ENCODE measurements around the gene BET1. TPM values are rescaled to one million over a fixed set of nuclear protein-coding genes. Genes with fewer than 3 reads are reported as not detected.

BET1 gene
- total RNA-seq = 24.9 and 30.5 TPM in 2 replicates
- long read RNA-seq, transcript BET1-201 (4 exons, 1,504 nt) = major isoform, 65 of 75 reads
- long read RNA-seq, partial matches to known transcripts = 0 of 75 reads
- long read RNA-seq, other reads (novel, unspliced or antisense) = 8 of 75 reads

- Mint-ChIP-seq H3K4me3 (ENCODE audit: low read depth) (peak within 1 kb of the TSS; percentile 98), H3K9me3 (ENCODE audit: low read depth) (no peaks in the 10 kb centered on the region), H3K4me1 (ENCODE audit: low read depth) (peaks cover 10% of the 10 kb centered on the region), H3K27me3 (peaks cover 17% of the 10 kb centered on the region), H3K27ac (peak within 1 kb of the TSS; percentile 100), H3K36me3 (ENCODE audit: insufficient read depth) (no peaks in the 10 kb centered on the region)
- no peak for TF ChIP-seq CTCF (IDR thresholded peaks at IDR 0.05; ENCODE audit: unreplicated experiment)
- peak; percentile 80 for DNase-seq (ENCODE audit: low spot score, unreplicated experiment)
Measured at GRCh38 chr7:94004024-94004951, at the start of gene BET1. Gene BET1 (minus strand): TSS chr7:94004355. CDS start chr7:94004216, 139 bp downstream.

DNA sequence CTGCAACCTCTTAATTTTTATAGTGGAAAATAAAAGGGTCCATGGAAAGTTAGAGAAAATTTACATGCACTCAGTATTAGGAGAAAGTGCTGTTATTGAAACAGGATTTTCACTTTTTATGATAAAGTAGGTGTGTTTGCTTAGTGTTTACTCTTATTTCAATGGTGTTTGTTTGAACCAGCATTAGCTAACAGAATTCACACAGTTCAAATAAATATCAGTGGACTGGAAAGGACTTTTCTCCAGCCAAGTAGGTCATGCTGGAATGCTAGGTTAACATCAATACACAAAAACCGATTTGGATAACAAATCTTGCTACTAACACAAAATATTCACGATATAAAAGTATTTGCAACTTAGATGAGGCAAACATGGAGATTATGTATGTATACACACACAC lies 49.4 kb upstream of the BET1 start:
- Mint-ChIP-seq H3K9me3 (ENCODE audit: low read depth) (peaks cover 4% of the 10 kb centered on the region), H3K36me3 (ENCODE audit: insufficient read depth) (no peaks in the 10 kb centered on the region), H3K27ac (no peak overlapping the region), H3K4me1 (ENCODE audit: low read depth) (peaks cover 11% of the 10 kb centered on the region), H3K4me3 (ENCODE audit: low read depth) (no peak overlapping the region), H3K27me3 (no peaks in the 10 kb centered on the region)
- DNase-seq (ENCODE audit: low spot score, unreplicated experiment) = no peak
- no peak for TF ChIP-seq CTCF (IDR thresholded peaks at IDR 0.05; ENCODE audit: unreplicated experiment)

GRCh38 chr7:94052398-94053180 lies 48.4 kb upstream of the BET1 start:
- TF ChIP-seq CTCF (IDR thresholded peaks at IDR 0.05; ENCODE audit: unreplicated experiment) = no peak
- Mint-ChIP-seq H3K36me3 (ENCODE audit: insufficient read depth) (no peaks in the 10 kb centered on the region), H3K4me3 (ENCODE audit: low read depth) (no peak overlapping the region), H3K27ac (no peak overlapping the region), H3K9me3 (ENCODE audit: low read depth) (peaks cover 4% of the 10 kb centered on the region), H3K27me3 (peaks cover 6% of the 10 kb centered on the region), H3K4me1 (ENCODE audit: low read depth) (peaks cover 11% of the 10 kb centered on the region)
- DNase-seq (ENCODE audit: low spot score, unreplicated experiment) = no peak

DNA sequence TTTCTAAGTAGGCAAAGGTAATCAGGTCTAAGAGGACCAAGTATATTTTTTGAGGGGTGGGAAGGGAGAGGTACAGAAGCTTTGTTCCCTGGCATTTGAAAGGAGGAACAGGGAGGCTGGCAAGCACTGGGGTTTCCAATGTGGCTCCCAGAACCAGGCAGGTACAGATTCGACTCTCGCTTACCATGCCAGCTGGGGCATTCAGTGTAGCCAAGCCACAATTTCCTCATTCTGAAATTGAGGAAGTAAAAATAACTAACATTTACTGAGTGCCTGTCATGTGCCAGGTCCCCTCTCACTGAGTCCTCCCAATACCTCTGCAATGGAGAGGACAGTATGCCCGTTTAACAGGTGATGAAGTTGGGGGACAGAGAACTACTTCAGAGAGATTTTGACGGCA lies 45.9 kb upstream of the BET1 start:
- no peak for TF ChIP-seq CTCF (IDR thresholded peaks at IDR 0.05; ENCODE audit: unreplicated experiment)
- Mint-ChIP-seq H3K4me1 (ENCODE audit: low read depth) (peaks cover 10% of the 10 kb centered on the region), H3K4me3 (ENCODE audit: low read depth) (no peak overlapping the region), H3K27me3 (peaks cover 6% of the 10 kb centered on the region), H3K27ac (no peak overlapping the region), H3K36me3 (ENCODE audit: insufficient read depth) (no peaks in the 10 kb centered on the region), H3K9me3 (ENCODE audit: low read depth) (no peaks in the 10 kb centered on the region)
- DNase-seq (ENCODE audit: low spot score, unreplicated experiment) = no peak

- H3K9me3 Mint-ChIP-seq (ENCODE audit: low read depth) = no peaks in the 10 kb centered on the region
- H3K27me3 Mint-ChIP-seq = peaks cover 6% of the 10 kb centered on the region
- H3K4me3 Mint-ChIP-seq (ENCODE audit: low read depth) = no peak overlapping the region
- DNase-seq (ENCODE audit: low spot score, unreplicated experiment) = no peak
- H3K27ac Mint-ChIP-seq = no peak overlapping the region
- peaks cover 10% of the 10 kb centered on the region for H3K4me1 Mint-ChIP-seq (ENCODE audit: low read depth)
- no peak for TF ChIP-seq CTCF (IDR thresholded peaks at IDR 0.05; ENCODE audit: unreplicated experiment)
- no peaks in the 10 kb centered on the region for H3K36me3 Mint-ChIP-seq (ENCODE audit: insufficient read depth)
Measured at GRCh38 chr7:94049615-94050014, 45.5 kb upstream of the BET1 start.

Measured in progenitor cell of endocrine pancreas (in vitro differentiated cells).